A673 (cell line): ENCODE results near the gene ZHX3. TPM values are rescaled to one million over a fixed set of nuclear protein-coding genes. Genes with fewer than 3 reads are reported as not detected.

Source experiments
- BruUV-seq: library from RNA; stranded (reverse); fragments of 400-500 nt; replicated peaks from 2 replicates; lab custom pipeline; 2021; lab: Mats Ljungman, UMichigan
- CTCF ChIA-PET: fragments of 300-600 bp; sonication (Branson Sonifier 250); formaldehyde crosslinking; loops from one replicate; lab custom pipeline; 2022; ENCODE audit warnings: antibody characterized with exemption; lab: Charles Lee
- POLR2A ChIA-PET: fragments of 300-600 bp; sonication (Branson Sonifier 250); formaldehyde crosslinking; loops from one replicate; lab custom pipeline; 2022; ENCODE audit warnings: antibody characterized with exemption; ENCODE audit not compliant: low non-redundant PET; lab: Charles Lee
- DNase-seq: peaks from one replicate; pipeline ENCODE4 v3.0.0-alpha.2; 2015; ENCODE audit warnings: low spot score
- H3K27ac ChIP-seq: fragments of 200-600 bp; sonication (generic); 2 replicates; pipeline ENCODE4 v1.5.1; 2016; ENCODE audit warnings: mixed run types, low read depth, mild to moderate bottlenecking, mixed read lengths, antibody characterized with exemption, low read length; ENCODE audit not compliant: poor library complexity, severe bottlenecking
- H3K27me3 ChIP-seq: fragments of 200-600 bp; sonication (generic); replicated peaks from 2 replicates; pipeline ENCODE4 v1.6.1; 2017; ENCODE audit warnings: mixed run types, low read depth, mild to moderate bottlenecking, mixed read lengths, antibody characterized with exemption, low read length; ENCODE audit not compliant: insufficient read depth, poor library complexity
- H3K36me3 ChIP-seq: fragments of 200-600 bp; sonication (generic); 2 replicates; pipeline ENCODE4 v1.6.1; 2016; ENCODE audit warnings: mixed run types, mild to moderate bottlenecking, mixed read lengths, antibody characterized with exemption, low read length; ENCODE audit not compliant: insufficient read depth, poor library complexity, severe bottlenecking
- H3K4me1 ChIP-seq: fragments of 200-600 bp; sonication (generic); 2 replicates; pipeline ENCODE4 v1.6.1; 2017; ENCODE audit warnings: mixed run types, mild to moderate bottlenecking, mixed read lengths, antibody characterized with exemption, low read length; ENCODE audit not compliant: insufficient read depth, poor library complexity, severe bottlenecking
- H3K4me3 ChIP-seq: fragments of 200-600 bp; sonication (generic); 2 replicates; pipeline ENCODE4 v1.5.1; 2016; ENCODE audit warnings: low read depth, mixed run types, mild to moderate bottlenecking, mixed read lengths, low read length; ENCODE audit not compliant: poor library complexity, severe bottlenecking
- H3K9me3 ChIP-seq: fragments of 200-600 bp; sonication (generic); 2 replicates; pipeline ENCODE4 v1.6.1; 2016; ENCODE audit warnings: mixed run types, low read depth, mild to moderate bottlenecking, mixed read lengths, antibody characterized with exemption, low read length; ENCODE audit not compliant: poor library complexity, severe bottlenecking
- CTCF ChIP-seq: fragments of 300-800, 200-600 bp; sonication (generic); conservative IDR thresholded peaks from 2 replicates; pipeline ENCODE4 v1.5.1; 2017; ENCODE audit warnings: low read depth, mild to moderate bottlenecking, antibody characterized with exemption, low read length, moderate library complexity, mixed read lengths
- EZH2 ChIP-seq: fragments of 200-600 bp; sonication (generic); IDR thresholded peaks from 2 replicates; pipeline ENCODE4 v1.6.1; 2017; ENCODE audit warnings: borderline replicate concordance, low read depth, mild to moderate bottlenecking, mixed read lengths, antibody characterized with exemption, low read length; ENCODE audit not compliant: poor library complexity, severe bottlenecking
- intact Hi-C: fragments of 100-400 bp; cut with micrococcal nuclease; formaldehyde crosslinking; loops from one replicate; pipeline ENCODE4 v1.10.0; 2022; ENCODE audit not compliant: unreplicated experiment
- total RNA-seq: library from RNA; stranded (reverse); gene quantifications from 2 replicates; pipeline ENCODE4 v1.2.3, GENCODE V29; 2021

ZHX3 gene
- total RNA-seq, 1 experiment from 2014 or later, result 14.0 TPM

GRCh38 chr20:41290804-41291389 lies 26.6 kb downstream of the ZHX3 start:
- Histone ChIP-seq H3K4me1 (no peaks in the 10 kb centered on the region), H3K9me3 (peaks cover 14% of the 10 kb centered on the region), H3K27me3 (no peaks in the 10 kb centered on the region), H3K36me3 (no peaks in the 10 kb centered on the region), H3K4me3 (no peak overlapping the region), H3K27ac (no peak overlapping the region)
- intact Hi-C loops, result no loop called here
- TF ChIP-seq EZH2 (no peak), CTCF (no peak)
- no peak for DNase-seq
- no TSS peak for BruUV-seq
- ChIA-PET CTCF (no interaction called here), POLR2A (no interaction called here)

- H3K4me1 ChIP-seq, result no peaks in the 10 kb centered on the region
- no peaks in the 10 kb centered on the region for H3K36me3 ChIP-seq
- H3K27ac ChIP-seq, result no peak overlapping the region
- CTCF ChIA-PET, result no interaction called here
- H3K27me3 ChIP-seq, result no peaks in the 10 kb centered on the region
- no peak for TF ChIP-seq EZH2
- no peak for TF ChIP-seq CTCF
- POLR2A ChIA-PET, result no interaction called here
- H3K4me3 ChIP-seq, result no peak overlapping the region
- peaks cover 18% of the 10 kb centered on the region for H3K9me3 ChIP-seq
- BruUV-seq, result no TSS peak
- no peak for DNase-seq
- intact Hi-C loops, result no loop called here
Observed at GRCh38 chr20:41287327-41287726, 30.2 kb downstream of the ZHX3 start.

- TF ChIP-seq EZH2 (no peak), CTCF (no peak)
- no peak overlapping the region for H3K4me3 ChIP-seq
- no TSS peak for BruUV-seq
- H3K36me3 ChIP-seq, result no peaks in the 10 kb centered on the region
- no peak for DNase-seq
- no peaks in the 10 kb centered on the region for H3K27me3 ChIP-seq
- intact Hi-C loops, result no loop called here
- no peak overlapping the region for H3K27ac ChIP-seq
- CTCF ChIA-PET, result no interaction called here
- peaks cover 18% of the 10 kb centered on the region for H3K9me3 ChIP-seq
- POLR2A ChIA-PET, result no interaction called here
- no peaks in the 10 kb centered on the region for H3K4me1 ChIP-seq
Observed at GRCh38 chr20:41286240-41286851, 31.2 kb downstream of the ZHX3 start.
